Activated CD8-positive, alpha-beta memory T cell treated with anti-CD3 and anti-CD28 coated beads for 1 hour (primary cell): Measurements from ENCODE around the gene PCBP4.

Source experiments
- DNase-seq, 2 donors: peaks; one replicate each; pipeline ENCODE4 v3.0.0-alpha.2; 2020; ENCODE audit warnings: low read depth in 1 of 2; ENCODE audit errors: extremely low read depth in 1 of 2

PCBP4 gene

DNA sequence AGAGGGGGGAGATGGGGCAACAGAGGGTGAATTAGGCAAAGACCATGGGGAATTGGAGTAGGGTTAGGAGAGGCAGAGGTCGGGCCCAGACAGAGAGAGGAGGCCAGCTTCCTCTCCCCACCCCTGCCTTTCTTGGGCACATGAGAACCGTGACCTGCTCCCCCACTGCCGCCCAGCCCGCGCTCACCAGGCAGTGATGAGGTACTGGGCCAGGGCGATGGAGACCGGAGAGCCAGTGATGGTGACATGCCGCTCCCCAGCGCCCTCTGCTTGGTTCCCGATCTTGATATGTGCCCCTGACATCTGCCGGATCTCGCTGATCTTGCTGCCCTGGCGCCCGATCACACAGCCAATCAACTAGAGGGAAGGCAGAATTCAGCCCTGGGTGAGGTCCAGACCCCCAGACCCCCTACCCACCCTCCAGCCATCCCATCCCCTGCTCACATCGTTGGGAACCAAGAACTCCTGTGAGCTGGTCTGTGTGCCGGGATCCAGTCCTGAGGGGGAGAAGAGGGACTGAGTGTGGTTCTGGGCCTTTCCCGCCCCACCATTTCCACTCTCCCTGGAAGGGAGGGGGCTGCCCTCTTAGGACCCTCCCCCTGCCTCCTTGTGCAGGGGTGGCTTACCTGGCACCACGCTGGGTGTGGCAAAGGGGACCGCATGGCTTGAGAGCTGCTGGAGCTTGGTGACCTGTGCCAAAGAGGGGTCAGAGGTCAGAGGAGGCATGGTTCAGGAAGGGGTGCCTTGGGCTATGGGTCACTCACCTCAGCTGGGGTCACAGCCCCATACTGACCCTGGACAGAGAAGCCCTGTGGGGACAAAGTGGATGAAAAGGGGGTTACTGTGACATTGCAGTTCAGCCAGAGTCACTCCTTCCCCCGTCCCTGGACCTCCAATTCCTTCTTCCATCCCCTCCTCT lies 8.4 kb downstream of the PCBP4 start:
- no peak for DNase-seq

DNA sequence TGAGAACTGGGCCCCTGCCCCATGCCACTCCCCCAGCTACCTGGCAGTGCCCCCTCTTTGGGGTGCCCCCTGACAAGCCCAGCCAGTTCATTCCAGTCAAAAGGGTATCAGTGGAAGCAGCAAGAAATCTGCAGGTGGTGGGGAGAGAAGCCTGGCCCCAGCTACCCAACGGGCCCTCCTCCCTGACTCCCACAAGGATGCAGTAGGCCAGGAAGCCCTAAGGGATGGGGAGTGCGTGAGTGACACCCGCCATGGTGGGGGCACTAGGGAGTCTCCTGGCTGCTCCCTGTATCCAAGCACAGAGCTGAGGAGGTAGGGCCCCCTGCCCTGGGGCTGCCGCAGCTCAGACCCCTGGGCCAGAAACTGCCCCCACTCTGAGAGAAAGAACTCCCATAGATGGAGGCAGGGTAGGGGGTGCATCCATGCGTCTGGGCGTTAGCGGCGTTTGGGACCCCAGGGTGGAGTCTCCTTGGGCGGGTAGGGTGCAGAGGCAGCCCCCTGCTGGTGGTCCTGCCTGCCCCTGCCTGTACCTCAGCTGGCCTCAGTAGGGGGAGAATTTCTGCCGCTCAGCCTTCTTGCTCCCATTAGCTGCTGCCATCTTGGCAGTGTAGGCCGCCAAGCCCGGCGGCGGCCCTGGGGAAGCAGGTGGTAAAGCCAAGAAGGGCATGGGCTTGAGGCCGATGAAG lies 9.6 kb downstream of the PCBP4 start:
- no peak for DNase-seq

DNA sequence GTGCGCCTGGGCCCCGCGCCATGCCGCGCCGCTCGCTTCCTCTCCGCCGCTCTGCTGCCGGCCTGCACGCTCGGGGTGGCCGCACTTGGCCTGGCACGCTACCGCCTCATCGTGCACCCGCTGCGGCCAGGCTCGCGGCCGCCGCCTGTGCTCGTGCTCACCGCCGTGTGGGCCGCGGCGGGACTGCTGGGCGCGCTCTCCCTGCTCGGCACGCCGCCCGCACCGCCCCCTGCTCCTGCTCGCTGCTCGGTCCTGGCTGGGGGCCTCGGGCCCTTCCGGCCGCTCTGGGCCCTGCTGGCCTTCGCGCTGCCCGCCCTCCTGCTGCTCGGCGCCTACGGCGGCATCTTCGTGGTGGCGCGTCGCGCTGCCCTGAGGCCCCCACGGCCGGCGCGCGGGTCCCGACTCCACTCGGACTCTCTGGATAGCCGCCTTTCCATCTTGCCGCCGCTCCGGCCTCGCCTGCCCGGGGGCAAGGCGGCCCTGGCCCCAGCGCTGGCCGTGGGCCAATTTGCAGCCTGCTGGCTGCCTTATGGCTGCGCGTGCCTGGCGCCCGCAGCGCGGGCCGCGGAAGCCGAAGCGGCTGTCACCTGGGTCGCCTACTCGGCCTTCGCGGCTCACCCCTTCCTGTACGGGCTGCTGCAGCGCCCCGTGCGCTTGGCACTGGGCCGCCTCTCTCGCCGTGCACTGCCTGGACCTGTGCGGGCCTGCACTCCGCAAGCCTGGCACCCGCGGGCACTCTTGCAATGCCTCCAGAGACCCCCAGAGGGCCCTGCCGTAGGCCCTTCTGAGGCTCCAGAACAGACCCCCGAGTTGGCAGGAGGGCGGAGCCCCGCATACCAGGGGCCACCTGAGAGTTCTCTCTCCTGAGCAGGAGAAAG lies 11.1 kb downstream of the PCBP4 start:
- DNase-seq: peak in 1 of 2 donors; percentile 10

DNA sequence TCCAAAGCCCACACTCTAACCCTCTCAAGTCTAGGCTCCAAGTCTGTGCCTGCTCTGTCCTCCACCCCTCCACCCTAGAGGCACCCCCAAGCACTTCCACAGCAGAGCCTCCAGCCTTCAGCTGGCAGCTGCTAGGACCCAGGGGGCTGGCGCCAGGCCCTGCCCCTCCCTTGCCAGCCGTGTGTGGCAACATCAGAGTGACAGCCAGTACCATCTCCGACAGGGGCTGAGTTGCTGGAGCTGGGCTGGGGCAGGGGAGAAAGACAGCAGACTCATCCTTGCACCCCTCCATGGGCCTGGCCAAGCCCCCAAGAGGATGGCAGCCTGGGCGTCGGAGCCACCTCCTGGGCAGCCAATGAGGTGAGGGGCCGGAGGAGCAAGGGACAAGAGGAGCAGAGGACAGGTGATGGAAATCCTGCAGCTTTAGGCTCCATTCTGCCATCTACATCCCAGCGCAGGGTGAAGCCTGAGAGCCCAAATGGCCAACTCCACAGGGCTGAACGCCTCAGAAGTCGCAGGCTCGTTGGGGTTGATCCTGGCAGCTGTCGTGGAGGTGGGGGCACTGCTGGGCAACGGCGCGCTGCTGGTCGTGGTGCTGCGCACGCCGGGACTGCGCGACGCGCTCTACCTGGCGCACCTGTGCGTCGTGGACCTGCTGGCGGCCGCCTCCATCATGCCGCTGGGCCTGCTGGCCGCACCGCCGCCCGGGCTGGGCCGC lies 11.9 kb downstream of the PCBP4 start, which contains the start of gene GPR62:
TSS of gene GPR62 (plus strand) at position 207 of the 718 bp plus-strand sequence. CDS start at position 479, 272 bp downstream.
- DNase-seq: no peak

DNA sequence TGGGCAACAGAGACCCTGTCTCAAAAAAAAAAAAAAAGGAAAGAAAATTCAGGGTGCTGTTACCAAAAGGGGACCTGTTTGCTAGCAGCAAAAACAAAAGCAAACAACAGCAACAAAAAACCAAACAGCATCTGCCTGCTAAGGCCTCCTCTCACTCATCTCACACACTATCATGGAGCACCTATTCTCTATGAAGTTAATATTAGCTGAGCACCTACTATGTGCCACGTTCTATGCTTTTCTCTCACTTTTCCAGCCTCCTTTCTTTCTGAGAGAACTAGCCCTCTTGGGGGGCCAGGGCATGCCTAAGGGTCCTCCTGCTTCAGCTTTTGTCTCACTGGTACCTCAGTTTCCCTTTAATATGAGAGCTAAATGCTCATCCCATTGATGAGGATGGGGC lies 12.5 kb downstream of the PCBP4 start:
- no peak for DNase-seq

DNA sequence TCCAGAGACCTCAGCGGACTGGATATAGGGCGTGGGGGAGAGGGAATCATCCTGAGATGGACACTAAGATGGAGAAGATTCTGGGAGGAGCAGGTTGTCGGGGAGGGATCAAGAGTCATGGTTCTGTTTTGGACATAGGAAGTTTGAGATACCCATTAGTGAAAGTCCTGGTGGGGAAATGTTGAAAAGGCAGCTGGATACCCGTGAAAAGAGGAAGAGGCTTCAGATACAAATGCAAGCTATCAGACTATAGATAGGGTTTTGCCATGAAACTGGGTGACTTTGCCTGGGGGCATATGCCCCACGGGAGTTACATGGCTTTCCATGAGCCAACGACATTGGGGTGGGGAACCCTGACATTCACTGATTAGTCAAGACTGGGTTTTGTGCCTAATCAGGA lies 13.1 kb downstream of the PCBP4 start:
- DNase-seq: no peak

DNA sequence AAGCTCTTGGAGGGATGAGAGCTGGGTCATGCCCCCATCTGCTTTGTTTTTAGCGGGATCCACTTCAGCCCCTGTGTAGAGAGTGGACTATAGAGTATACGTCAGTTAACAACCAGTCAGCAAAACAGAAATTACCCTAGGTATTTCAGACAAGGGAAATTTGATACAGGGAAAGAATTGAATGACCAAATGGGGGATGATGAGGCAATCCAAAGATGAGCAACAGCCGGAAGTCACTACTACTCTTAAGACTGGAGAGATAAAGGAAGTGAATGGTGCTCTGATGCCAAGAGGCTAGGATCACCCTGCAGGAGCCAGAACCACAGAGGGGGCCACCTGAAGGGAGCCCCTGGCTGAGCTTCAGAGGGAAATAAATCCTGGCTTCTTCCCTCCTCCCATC lies 13.8 kb downstream of the PCBP4 start:
- DNase-seq: no peak

DNA sequence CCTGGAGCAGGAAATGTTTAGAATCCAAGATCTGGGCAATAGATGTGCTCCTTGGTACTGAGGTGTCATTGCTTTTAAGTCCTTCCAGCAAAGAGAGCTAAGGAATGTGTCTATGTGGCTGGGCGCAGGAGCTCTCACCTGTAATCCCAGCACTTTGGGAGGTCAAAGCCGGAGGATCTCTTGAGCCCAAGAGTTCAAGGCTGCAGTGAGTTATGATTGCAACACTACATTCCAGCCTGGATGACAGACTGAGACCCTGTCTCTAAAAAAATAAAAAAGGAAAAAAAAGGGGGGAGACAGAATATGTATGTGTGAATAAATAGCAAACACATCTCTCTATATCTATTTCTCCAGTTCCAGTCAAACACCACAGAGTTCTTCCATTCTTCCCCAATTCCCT lies 16.4 kb downstream of the PCBP4 start:
- DNase-seq: no peak

DNA sequence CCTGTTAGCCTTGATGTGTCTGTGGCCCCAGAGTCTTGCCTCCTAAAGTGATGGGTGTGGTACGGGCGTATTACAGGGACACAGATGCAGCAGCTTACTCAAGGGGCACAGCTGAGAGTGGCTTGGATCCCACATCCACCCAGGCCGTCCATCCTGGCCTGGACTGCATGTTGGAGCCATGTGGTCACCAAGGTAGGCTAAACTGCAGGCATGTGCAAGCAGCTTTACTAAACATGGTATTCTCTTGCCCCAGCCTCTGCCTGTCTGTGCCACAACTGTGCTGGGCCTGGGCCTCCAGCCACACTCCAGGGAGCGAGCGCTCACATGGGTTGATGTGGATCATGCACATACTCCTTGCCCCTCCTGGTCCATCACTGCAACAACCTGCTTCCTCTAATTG lies 18.1 kb downstream of the PCBP4 start:
- DNase-seq: no peak

DNA sequence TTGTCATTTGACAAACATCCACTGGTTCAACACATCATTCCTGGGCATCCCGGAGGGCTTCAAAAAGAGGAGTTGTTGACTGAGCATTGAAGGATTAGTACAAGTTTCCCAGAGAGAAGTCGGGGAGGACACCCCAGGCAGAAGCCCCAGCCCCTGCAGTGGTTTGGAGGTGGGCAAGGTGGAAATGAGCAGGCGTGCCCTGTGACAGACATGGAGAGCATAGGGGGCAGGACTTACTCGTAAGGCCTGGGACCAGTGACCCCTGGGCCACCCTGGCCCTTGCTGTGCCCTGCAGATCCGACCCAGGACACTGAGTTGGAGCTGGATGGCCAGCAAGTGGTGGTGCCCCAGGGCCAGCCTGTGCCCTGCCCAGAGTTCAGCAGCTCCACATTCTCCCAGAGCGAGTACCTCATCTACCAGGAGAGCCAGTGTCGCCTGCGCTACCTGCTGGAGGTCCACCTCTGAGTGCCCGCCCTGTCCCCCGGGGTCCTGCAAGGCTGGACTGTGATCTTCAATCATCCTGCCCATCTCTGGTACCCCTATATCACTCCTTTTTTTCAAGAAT lies 19.2 kb downstream of the PCBP4 start:
- no peak for DNase-seq

DNA sequence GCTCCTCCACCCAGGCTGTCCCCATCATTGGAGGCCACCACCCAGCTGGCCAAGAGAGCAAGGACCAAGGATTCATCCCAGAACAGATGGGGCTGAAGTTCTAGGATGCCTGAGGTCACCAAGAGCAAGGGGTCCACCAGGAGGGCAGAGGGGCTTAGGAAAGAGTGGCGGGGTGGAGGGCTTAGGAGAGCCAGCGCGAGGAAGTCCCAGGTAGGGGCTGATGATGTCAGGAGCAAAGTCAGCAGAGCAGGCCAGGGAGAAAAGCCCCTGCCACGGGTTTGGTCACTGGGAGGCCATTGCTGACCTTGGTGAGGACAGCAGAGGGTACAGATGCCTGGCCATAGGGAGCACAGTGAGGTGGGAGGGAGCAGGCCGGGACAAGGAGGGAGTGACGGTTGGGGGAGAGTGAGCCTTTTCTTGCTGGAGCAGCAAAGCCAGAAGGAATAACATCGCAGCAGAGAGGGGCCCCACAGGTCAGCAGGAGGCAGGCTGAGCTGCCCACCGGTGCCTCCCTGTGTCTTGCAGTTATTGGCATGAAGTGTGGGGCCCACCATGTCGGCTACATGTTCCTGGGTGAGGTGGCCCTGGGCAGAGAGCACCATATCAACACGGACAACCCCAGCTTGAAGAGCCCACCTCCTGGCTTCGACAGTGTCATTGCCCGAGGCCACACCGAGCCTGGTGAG lies 19.9 kb downstream of the PCBP4 start:
- no peak for DNase-seq

DNA sequence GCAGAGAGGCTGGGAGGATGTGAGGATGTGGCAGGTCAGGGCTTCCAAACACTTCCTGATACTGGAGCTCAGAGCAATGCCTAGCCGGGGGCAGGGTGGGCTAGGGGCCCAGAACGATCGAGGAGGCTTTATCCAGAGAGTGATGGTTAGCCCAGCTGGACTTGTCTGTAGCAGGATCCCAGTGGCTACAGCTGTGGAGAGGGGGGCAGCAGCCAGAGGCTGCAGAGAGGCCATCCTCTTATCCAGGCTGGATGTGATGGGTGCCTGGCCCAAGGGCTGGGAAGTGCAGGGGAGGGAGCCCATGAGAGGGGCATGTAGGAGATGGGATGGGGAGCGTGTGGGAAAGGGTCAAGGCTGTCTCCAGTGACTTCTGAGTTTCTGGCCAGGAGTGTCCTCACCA lies 20.5 kb downstream of the PCBP4 start:
- DNase-seq: no peak

DNA sequence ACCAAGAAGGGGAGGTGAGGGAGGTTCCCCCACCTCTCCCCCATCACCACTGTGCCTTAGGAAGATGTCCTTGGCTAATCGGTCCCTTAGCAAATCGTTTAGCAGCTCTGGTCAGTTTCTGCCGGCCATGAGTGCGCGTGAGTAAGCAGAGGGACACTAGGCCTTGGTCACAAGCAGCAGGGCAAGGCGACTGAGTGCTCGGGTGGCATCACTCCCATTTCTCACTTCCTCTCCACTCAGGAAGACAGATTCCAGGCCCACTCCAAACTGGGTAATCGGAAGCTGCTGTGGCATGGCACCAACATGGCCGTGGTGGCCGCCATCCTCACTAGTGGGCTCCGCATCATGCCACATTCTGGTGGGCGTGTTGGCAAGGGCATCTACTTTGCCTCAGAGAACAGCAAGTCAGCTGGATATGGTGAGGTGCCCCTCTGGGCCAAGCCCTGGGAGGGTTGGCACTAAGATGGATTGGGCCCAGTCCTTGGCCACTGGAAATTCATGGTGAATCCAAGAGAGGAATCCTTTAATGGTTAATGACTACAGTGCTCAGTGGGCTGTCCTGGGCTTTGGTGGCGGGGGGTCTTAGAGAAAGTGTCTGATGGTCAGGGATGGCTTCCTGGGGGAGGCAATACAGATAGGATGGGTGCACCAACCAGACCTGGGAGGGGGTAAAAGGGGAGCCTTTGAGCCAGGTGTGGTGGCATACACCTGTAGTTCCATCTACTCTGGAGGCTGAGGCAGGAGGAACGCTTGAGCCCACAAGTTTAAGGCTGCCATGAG lies 21.1 kb downstream of the PCBP4 start:
- no peak for DNase-seq

DNA sequence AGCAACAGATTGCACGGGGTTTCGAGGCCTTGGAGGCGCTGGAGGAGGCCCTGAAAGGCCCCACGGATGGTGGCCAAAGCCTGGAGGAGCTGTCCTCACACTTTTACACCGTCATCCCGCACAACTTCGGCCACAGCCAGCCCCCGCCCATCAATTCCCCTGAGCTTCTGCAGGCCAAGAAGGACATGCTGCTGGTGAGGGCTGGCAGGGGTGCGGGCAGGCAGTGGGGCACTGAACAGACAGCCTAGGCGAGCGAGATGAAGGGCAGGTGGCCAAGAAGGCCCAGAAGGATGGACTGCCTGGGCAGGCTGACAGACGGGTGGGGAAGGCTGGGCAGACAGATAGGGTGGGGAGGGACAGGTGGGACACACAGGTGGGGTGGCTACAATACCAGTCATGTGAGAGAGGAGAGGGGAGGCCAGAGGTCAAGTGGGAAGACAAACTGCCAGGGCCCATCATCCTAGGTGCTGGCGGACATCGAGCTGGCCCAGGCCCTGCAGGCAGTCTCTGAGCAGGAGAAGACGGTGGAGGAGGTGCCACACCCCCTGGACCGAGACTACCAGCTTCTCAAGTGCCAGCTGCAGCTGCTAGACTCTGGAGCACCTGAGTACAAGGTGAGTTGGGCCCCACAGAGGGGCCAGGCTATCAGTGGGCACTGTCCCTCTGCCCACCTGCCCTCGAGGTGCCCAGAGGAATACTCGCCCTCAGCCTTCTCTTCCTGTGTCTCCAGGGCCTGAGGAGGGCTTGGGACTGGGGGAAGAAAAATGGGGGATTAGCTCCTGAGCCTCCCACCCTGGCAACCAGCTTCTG lies 22.0 kb downstream of the PCBP4 start:
- DNase-seq: no peak

DNA sequence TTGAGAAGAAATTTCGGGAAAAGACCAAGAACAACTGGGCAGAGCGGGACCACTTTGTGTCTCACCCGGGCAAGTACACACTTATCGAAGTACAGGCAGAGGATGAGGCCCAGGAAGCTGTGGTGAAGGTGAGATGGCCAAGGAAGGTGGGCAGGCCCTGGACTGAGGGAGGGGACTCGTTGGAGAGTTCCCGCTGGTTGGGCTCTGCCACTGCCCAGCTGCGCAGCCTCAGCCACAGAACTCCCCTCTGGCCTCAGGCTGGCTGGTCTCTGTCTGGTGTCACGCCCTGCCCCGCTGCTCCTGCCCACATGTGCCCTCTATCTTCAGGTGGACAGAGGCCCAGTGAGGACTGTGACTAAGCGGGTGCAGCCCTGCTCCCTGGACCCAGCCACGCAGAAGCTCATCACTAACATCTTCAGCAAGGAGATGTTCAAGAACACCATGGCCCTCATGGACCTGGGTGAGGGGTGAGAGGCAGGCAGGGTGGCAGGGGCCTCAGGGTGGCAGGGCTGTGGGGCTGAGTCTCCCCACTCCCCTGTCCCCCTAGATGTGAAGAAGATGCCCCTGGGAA lies 22.7 kb downstream of the PCBP4 start:
- DNase-seq: no peak

DNA sequence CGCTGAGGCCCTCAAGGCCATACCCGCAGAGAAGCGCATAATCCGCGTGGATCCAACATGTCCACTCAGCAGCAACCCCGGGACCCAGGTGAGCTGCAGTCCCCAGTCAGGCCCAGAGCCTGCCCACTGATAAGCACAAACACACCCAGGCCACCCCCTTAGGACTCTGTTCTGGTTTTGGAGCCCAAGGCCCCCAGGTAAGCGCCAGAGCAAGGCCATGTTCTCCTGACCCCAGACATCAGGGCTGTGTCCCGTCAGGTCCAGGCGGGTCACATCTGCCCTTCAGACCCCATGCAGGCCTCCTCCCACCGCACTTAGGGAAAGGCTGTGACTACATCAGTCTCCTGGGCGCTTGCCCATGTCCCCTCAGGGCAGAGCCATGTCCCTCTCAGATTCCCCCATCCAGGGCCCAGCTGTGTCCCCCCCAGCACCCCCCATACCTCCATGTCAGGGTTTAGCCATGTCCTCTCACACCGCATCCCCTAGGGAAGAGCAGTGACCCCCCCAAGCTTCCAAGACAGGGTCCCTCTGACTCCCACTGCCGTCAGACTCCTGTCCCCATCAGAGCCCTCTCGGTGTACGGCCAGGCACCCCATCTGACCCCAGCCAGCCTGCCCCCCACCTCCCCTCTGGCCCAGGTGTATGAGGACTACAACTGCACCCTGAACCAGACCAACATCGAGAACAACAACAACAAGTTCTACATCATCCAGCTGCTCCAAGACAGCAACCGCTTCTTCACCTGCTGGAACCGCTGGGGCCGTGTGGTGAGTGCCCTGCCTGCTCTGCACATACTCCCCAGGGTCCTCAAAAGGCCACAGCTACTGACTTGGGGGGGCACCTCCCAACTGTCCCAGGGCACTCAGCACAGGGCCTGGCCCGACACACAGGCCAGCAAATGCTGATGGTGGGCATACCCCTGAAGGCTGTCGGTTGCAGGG lies 23.5 kb downstream of the PCBP4 start:
- DNase-seq: no peak
